ENCODE results near the gene RBM18. TPM values are rescaled to one million over a fixed set of nuclear protein-coding genes. Genes with fewer than 3 reads are reported as not detected.

Gene RBM18
- total and polyA plus RNA-seq, 2 experiments from 2014 or later, result 11.6 to 32.6 TPM

GRCh38 chr9:122197426-122197825 lies 67.2 kb downstream of the RBM18 start:
- 71 to 73% methylated on average over 7 of the region's 7 CpGs for WGBS, 2 experiments (ENCODE audit: low coverage in 1 of 2, low lambda C conversion rate in 2 of 2, missing lambda C conversion rate in 2 of 2)
- H3K27me3 ChIP-seq (replicated peaks; ENCODE audit: insufficient read depth), result no peaks in the 10 kb centered on the region
- H4K20me1 ChIP-seq (ENCODE audit: insufficient read depth), result no peaks in the 10 kb centered on the region
- no peaks in the 10 kb centered on the region for H3K9me2 ChIP-seq (ENCODE audit: insufficient read depth)
- no peak overlapping the region for H3K27ac ChIP-seq
- H2AFZ ChIP-seq, result no peak overlapping the region
- H3K4me2 ChIP-seq (ENCODE audit: unreplicated experiment), result no peak overlapping the region
- peaks cover 10% of the 10 kb centered on the region for H3K4me1 ChIP-seq (ENCODE audit: insufficient read depth)
- no peaks in the 10 kb centered on the region for H3K79me2 ChIP-seq (ENCODE audit: insufficient read depth)
- no peaks in the 10 kb centered on the region for H3K36me3 ChIP-seq (ENCODE audit: low read depth)
- no peak overlapping the region for H3K9ac ChIP-seq
- TF ChIP-seq EZH2phosphoT487 (IDR thresholded peaks at IDR 0.05; ENCODE audit: insufficient read depth, low read depth), result no peak
- no peak for TF ChIP-seq EZH2 (IDR thresholded peaks at IDR 0.05; ENCODE audit: insufficient read depth, poor library complexity, severe bottlenecking)
- no peak for DNase-seq
- H3F3A ChIP-seq (ENCODE audit: insufficient read depth), result peaks cover 14% of the 10 kb centered on the region
- H3K9me3 ChIP-seq (ENCODE audit: low read depth), result no peaks in the 10 kb centered on the region
- in situ Hi-C loops (cut with MboI), result no loop called here
- H3K4me3 ChIP-seq, result no peak overlapping the region

GRCh38 chr9:122195875-122196274 lies 68.8 kb downstream of the RBM18 start:
- Histone ChIP-seq H4K20me1 (ENCODE audit: insufficient read depth) (no peaks in the 10 kb centered on the region), H3K27ac (no peak overlapping the region), H3K4me1 (ENCODE audit: insufficient read depth) (peaks cover 7% of the 10 kb centered on the region), H3F3A (ENCODE audit: insufficient read depth) (peaks cover under 1% of the 10 kb centered on the region), H3K36me3 (ENCODE audit: low read depth) (no peaks in the 10 kb centered on the region), H3K9me3 (ENCODE audit: low read depth) (no peaks in the 10 kb centered on the region), H3K4me2 (ENCODE audit: unreplicated experiment) (no peak overlapping the region), H3K9me2 (ENCODE audit: insufficient read depth) (no peaks in the 10 kb centered on the region), H3K79me2 (ENCODE audit: insufficient read depth) (no peaks in the 10 kb centered on the region), H3K4me3 (no peak overlapping the region), H3K9ac (no peak overlapping the region), H2AFZ (no peak overlapping the region), H3K27me3 (replicated peaks; ENCODE audit: insufficient read depth) (no peaks in the 10 kb centered on the region)
- TF ChIP-seq EZH2phosphoT487 (IDR thresholded peaks at IDR 0.05; ENCODE audit: insufficient read depth, low read depth) (no peak), EZH2 (IDR thresholded peaks at IDR 0.05; ENCODE audit: insufficient read depth, poor library complexity, severe bottlenecking) (no peak)
- DNase-seq, result no peak
- WGBS, 2 experiments (ENCODE audit: low coverage in 1 of 2, low lambda C conversion rate in 2 of 2, missing lambda C conversion rate in 2 of 2), result 88 to 98% methylated on average over 4 of the region's 4 CpGs
- in situ Hi-C loops (cut with MboI), result no loop called here

GRCh38 chr9:122193651-122194050 lies 71.0 kb downstream of the RBM18 start:
- Histone ChIP-seq H3K4me2 (ENCODE audit: unreplicated experiment) (no peak overlapping the region), H3K79me2 (ENCODE audit: insufficient read depth) (no peaks in the 10 kb centered on the region), H3K9me3 (ENCODE audit: low read depth) (no peaks in the 10 kb centered on the region), H3K36me3 (ENCODE audit: low read depth) (no peaks in the 10 kb centered on the region), H3F3A (ENCODE audit: insufficient read depth) (no peaks in the 10 kb centered on the region), H3K9ac (no peak overlapping the region), H3K27me3 (replicated peaks; ENCODE audit: insufficient read depth) (no peaks in the 10 kb centered on the region), H4K20me1 (ENCODE audit: insufficient read depth) (no peaks in the 10 kb centered on the region), H3K4me3 (no peak overlapping the region), H3K9me2 (ENCODE audit: insufficient read depth) (no peaks in the 10 kb centered on the region), H3K4me1 (ENCODE audit: insufficient read depth) (peaks cover 8% of the 10 kb centered on the region), H2AFZ (no peak overlapping the region), H3K27ac (no peak overlapping the region)
- TF ChIP-seq EZH2 (IDR thresholded peaks at IDR 0.05; ENCODE audit: insufficient read depth, poor library complexity, severe bottlenecking), result no peak
- TF ChIP-seq EZH2phosphoT487 (IDR thresholded peaks at IDR 0.05; ENCODE audit: insufficient read depth, low read depth), result no peak
- in situ Hi-C loops (cut with MboI), result no loop called here
- no peak for DNase-seq
- WGBS, 2 experiments (ENCODE audit: low coverage in 1 of 2, low lambda C conversion rate in 2 of 2, missing lambda C conversion rate in 2 of 2), result 83 to 84% methylated on average over 6 of the region's 6 CpGs

GRCh38 chr9:122192914-122193525 lies 71.6 kb downstream of the RBM18 start:
- H3K27ac ChIP-seq, result no peak overlapping the region
- no peaks in the 10 kb centered on the region for H3F3A ChIP-seq (ENCODE audit: insufficient read depth)
- H3K9me2 ChIP-seq (ENCODE audit: insufficient read depth), result no peaks in the 10 kb centered on the region
- WGBS, 2 experiments (ENCODE audit: low coverage in 1 of 2, low lambda C conversion rate in 2 of 2, missing lambda C conversion rate in 2 of 2), result 90% methylated on average over 16 of the region's 16 CpGs
- no peaks in the 10 kb centered on the region for H3K36me3 ChIP-seq (ENCODE audit: low read depth)
- H3K4me1 ChIP-seq (ENCODE audit: insufficient read depth), result peaks cover 8% of the 10 kb centered on the region
- TF ChIP-seq EZH2 (IDR thresholded peaks at IDR 0.05; ENCODE audit: insufficient read depth, poor library complexity, severe bottlenecking), result no peak
- TF ChIP-seq EZH2phosphoT487 (IDR thresholded peaks at IDR 0.05; ENCODE audit: insufficient read depth, low read depth), result no peak
- no peak overlapping the region for H2AFZ ChIP-seq
- no peak for DNase-seq
- no peak overlapping the region for H3K4me3 ChIP-seq
- in situ Hi-C loops (cut with MboI), result no loop called here
- no peaks in the 10 kb centered on the region for H4K20me1 ChIP-seq (ENCODE audit: insufficient read depth)
- H3K9ac ChIP-seq, result no peak overlapping the region
- H3K27me3 ChIP-seq (replicated peaks; ENCODE audit: insufficient read depth), result no peaks in the 10 kb centered on the region
- no peaks in the 10 kb centered on the region for H3K9me3 ChIP-seq (ENCODE audit: low read depth)
- H3K4me2 ChIP-seq (ENCODE audit: unreplicated experiment), result no peak overlapping the region
- no peaks in the 10 kb centered on the region for H3K79me2 ChIP-seq (ENCODE audit: insufficient read depth)

All from GM23248 (cell line).